OCI-LY1 (cell line): Measurements from ENCODE around the gene IQGAP2.

Source experiments
- H2AFZ ChIP-seq: fragments of 200-600 bp; sonication (generic), shearing (Covaris generic); 2 replicates; pipeline ENCODE4 v1.6.0; 2014; ENCODE audit warnings: antibody characterized with exemption, mild to moderate bottlenecking, low read length
- H3F3A ChIP-seq: fragments of 200-600 bp; sonication (generic), shearing (Covaris generic); 2 replicates; pipeline ENCODE4 v1.6.0; 2014; ENCODE audit warnings: mild to moderate bottlenecking, antibody characterized with exemption, low read length, moderate library complexity; ENCODE audit not compliant: insufficient read depth
- H3K27ac ChIP-seq: fragments of 200-600 bp; sonication (generic); 2 replicates; pipeline ENCODE4 v1.5.1; 2014; ENCODE audit warnings: low read length, mixed run types, mild to moderate bottlenecking, low read depth; ENCODE audit not compliant: poor library complexity, severe bottlenecking
- H3K27me3 ChIP-seq: fragments of 200-600 bp; sonication (generic); 2 replicates; pipeline ENCODE4 v1.6.0; 2014; ENCODE audit warnings: antibody characterized with exemption, mild to moderate bottlenecking, low read length, moderate library complexity; ENCODE audit not compliant: insufficient read depth
- H3K36me3 ChIP-seq: fragments of 200-600 bp; sonication (generic); 2 replicates; pipeline ENCODE4 v1.6.1; 2014; ENCODE audit warnings: mild to moderate bottlenecking, antibody characterized with exemption, low read length, moderate library complexity, mixed read lengths; ENCODE audit not compliant: insufficient read depth
- H3K4me1 ChIP-seq: fragments of 200-600 bp; sonication (generic); 2 replicates; pipeline ENCODE4 v1.5.1; 2014; ENCODE audit warnings: mild to moderate bottlenecking, low read length, moderate library complexity; ENCODE audit not compliant: insufficient read depth, severe bottlenecking
- H3K4me2 ChIP-seq: fragments of 200-600 bp; sonication (generic), shearing (Covaris generic); 2 replicates; pipeline ENCODE4 v1.6.1; 2014; ENCODE audit warnings: low read length
- H3K4me3 ChIP-seq: fragments of 200-600 bp; sonication (generic); 2 replicates; pipeline ENCODE4 v1.5.1; 2014; ENCODE audit warnings: low read length, low read depth, mild to moderate bottlenecking, mixed read lengths; ENCODE audit not compliant: poor library complexity, severe bottlenecking
- H3K79me2 ChIP-seq: fragments of 200-600 bp; shearing (Covaris generic); 2 replicates; pipeline ENCODE4 v1.6.1; 2016; ENCODE audit warnings: mixed run types, low read length, mixed read lengths; ENCODE audit not compliant: insufficient read depth
- H3K9ac ChIP-seq: fragments of 200-600 bp; sonication (generic), shearing (Covaris generic); 2 replicates; pipeline ENCODE4 v1.6.1; 2014; ENCODE audit warnings: mild to moderate bottlenecking, low read length, mixed read lengths
- H3K9me2 ChIP-seq: fragments of 200-600 bp; sonication (generic), shearing (Covaris generic); 2 replicates; pipeline ENCODE4 v1.6.1; 2014; ENCODE audit warnings: low read depth, mild to moderate bottlenecking, low read length, mixed read lengths
- H3K9me3 ChIP-seq: fragments of 200-600 bp; shearing (Covaris generic); 2 replicates; pipeline ENCODE4 v1.6.1; 2014; ENCODE audit warnings: low read length, mixed read lengths
- H4K20me1 ChIP-seq: fragments of 200-600 bp; sonication (generic), shearing (Covaris generic); 2 replicates; pipeline ENCODE4 v1.6.0; 2016; ENCODE audit warnings: mild to moderate bottlenecking, low read length; ENCODE audit not compliant: insufficient read depth
- CTCF ChIP-seq: fragments of 200-600 bp; sonication (generic), shearing (Covaris generic); IDR thresholded peaks from 2 replicates; pipeline ENCODE4 v1.5.1; 2017; ENCODE audit warnings: mild to moderate bottlenecking, antibody characterized with exemption, low read length, moderate library complexity, mixed read lengths
- EZH2 ChIP-seq: fragments of 200-600 bp; sonication (generic), shearing (Covaris generic); IDR thresholded peaks from 2 replicates; pipeline ENCODE4 v1.8.0; 2017; ENCODE audit warnings: borderline replicate concordance, mixed run types, mild to moderate bottlenecking, antibody characterized with exemption, low read length, moderate library complexity, mixed read lengths

Gene IQGAP2

GRCh38 chr5:76388236-76388635, 14.8 kb upstream of the IQGAP2 start:
- Histone ChIP-seq H3K36me3 (no peaks in the 10 kb centered on the region), H3K4me1 (peaks cover 8% of the 10 kb centered on the region), H3K79me2 (no peaks in the 10 kb centered on the region), H3K9me3 (no peaks in the 10 kb centered on the region), H3K9me2 (no peaks in the 10 kb centered on the region), H3K4me3 (no peak overlapping the region), H3K4me2 (no peak overlapping the region), H3K9ac (no peak overlapping the region), H3F3A (no peaks in the 10 kb centered on the region), H2AFZ (no peak overlapping the region), H4K20me1 (no peaks in the 10 kb centered on the region), H3K27me3 (no peaks in the 10 kb centered on the region), H3K27ac (no peak overlapping the region)
- TF ChIP-seq EZH2: no peak
- no peak for TF ChIP-seq CTCF

GRCh38 chr5:76388791-76389512, 14.1 kb upstream of the IQGAP2 start:
- Histone ChIP-seq H3K9me2 (no peaks in the 10 kb centered on the region), H3K9me3 (no peaks in the 10 kb centered on the region), H3K4me1 (peaks cover 8% of the 10 kb centered on the region), H3K4me2 (no peak overlapping the region), H3K79me2 (no peaks in the 10 kb centered on the region), H3K9ac (no peak overlapping the region), H3F3A (no peaks in the 10 kb centered on the region), H3K4me3 (no peak overlapping the region), H2AFZ (no peak overlapping the region), H4K20me1 (no peaks in the 10 kb centered on the region), H3K27me3 (no peaks in the 10 kb centered on the region), H3K27ac (no peak overlapping the region), H3K36me3 (no peaks in the 10 kb centered on the region)
- TF ChIP-seq CTCF: no peak
- no peak for TF ChIP-seq EZH2

- no peaks in the 10 kb centered on the region for H3K9me2 ChIP-seq
- no peaks in the 10 kb centered on the region for H4K20me1 ChIP-seq
- no peaks in the 10 kb centered on the region for H3K36me3 ChIP-seq
- no peaks in the 10 kb centered on the region for H3K79me2 ChIP-seq
- H3K4me1 ChIP-seq: peaks cover 8% of the 10 kb centered on the region
- H3K4me3 ChIP-seq: no peak overlapping the region
- no peak overlapping the region for H3K27ac ChIP-seq
- no peak overlapping the region for H3K4me2 ChIP-seq
- H3K9me3 ChIP-seq: no peaks in the 10 kb centered on the region
- no peak overlapping the region for H3K9ac ChIP-seq
- no peak overlapping the region for H2AFZ ChIP-seq
- no peak for TF ChIP-seq EZH2
- TF ChIP-seq CTCF: no peak
- H3F3A ChIP-seq: no peaks in the 10 kb centered on the region
- H3K27me3 ChIP-seq: no peaks in the 10 kb centered on the region
These were observed 13.5 kb upstream of the IQGAP2 start for GRCh38 chr5:76389513-76390154.
